Erythroblast (primary cell): ENCODE results near the gene ARL16.

Experiments
- GATA1 ChIP-seq: IDR thresholded peaks from 2 replicates; pipeline ENCODE4 v1.6.1; 2011; ENCODE audit warnings: low read depth, mild to moderate bottlenecking, control low read depth, low read length, moderate library complexity
- POLR2A ChIP-seq: IDR thresholded peaks from 2 replicates; pipeline ENCODE4 v1.6.1; 2011; ENCODE audit warnings: mild to moderate bottlenecking, low read length

- TF ChIP-seq POLR2A (no peak), GATA1 (no peak)
These were observed 1.9 kb downstream of the ARL16 start for GRCh38 chr17:81681672-81682071.
